HG03095 (cell line): Measurements from ENCODE around the gene ARHGAP5.
A peak's percentile ranks its signal among the peaks of the same experiment; 100 is the strongest.

Experiments
- ATAC-seq: cut with Tn5 transposase; IDR thresholded peaks from one replicate; pipeline ENCODE4 v1.9.1; 2021; ENCODE audit warnings: moderate library complexity; ENCODE audit not compliant: unreplicated experiment

Gene ARHGAP5

GRCh38 chr14:32076278-32077080 is 625 bp upstream of the ARHGAP5 start:
- ATAC-seq: peak; percentile 46

- peak; percentile 28 for ATAC-seq
These were observed 1.1 kb downstream of the ARHGAP5 start for GRCh38 chr14:32078023-32078857.

- no peak for ATAC-seq
These were observed 1.7 kb downstream of the ARHGAP5 start for GRCh38 chr14:32078858-32079216.

- ATAC-seq: no peak
These were observed 2.2 kb downstream of the ARHGAP5 start for GRCh38 chr14:32079264-32079663.

GRCh38 chr14:32080001-32080510 is 3.0 kb downstream of the ARHGAP5 start:
- no peak for ATAC-seq

- ATAC-seq: no peak
These were observed 4.8 kb downstream of the ARHGAP5 start for GRCh38 chr14:32081901-32082300.

- ATAC-seq: no peak
These were observed 6.2 kb downstream of the ARHGAP5 start for GRCh38 chr14:32083315-32083624.

GRCh38 chr14:32083789-32084188 is 6.7 kb downstream of the ARHGAP5 start:
- ATAC-seq: no peak

GRCh38 chr14:32085182-32085844 is 8.2 kb downstream of the ARHGAP5 start:
- no peak for ATAC-seq

GRCh38 chr14:32085845-32086383 is 8.8 kb downstream of the ARHGAP5 start:
- ATAC-seq: no peak

GRCh38 chr14:32087173-32087861 is 10.2 kb downstream of the ARHGAP5 start:
- ATAC-seq: no peak

- no peak for ATAC-seq
These were observed 10.8 kb downstream of the ARHGAP5 start for GRCh38 chr14:32087907-32088306.

- ATAC-seq: no peak
These were observed 13.6 kb downstream of the ARHGAP5 start for GRCh38 chr14:32090686-32091085.

- ATAC-seq: no peak
These were observed 22.4 kb downstream of the ARHGAP5 start for GRCh38 chr14:32099473-32099872.

GRCh38 chr14:32100175-32100574 is 23.1 kb downstream of the ARHGAP5 start:
- no peak for ATAC-seq

- ATAC-seq: peak; percentile 89
These were observed 25.2 kb downstream of the ARHGAP5 start for GRCh38 chr14:32102152-32102787.

- ATAC-seq: no peak
These were observed 25.9 kb downstream of the ARHGAP5 start for GRCh38 chr14:32102968-32103367.

GRCh38 chr14:32104308-32104707 is 27.2 kb downstream of the ARHGAP5 start:
- no peak for ATAC-seq

GRCh38 chr14:32104803-32105202 is 27.7 kb downstream of the ARHGAP5 start:
- ATAC-seq: no peak
